Neural cell (in vitro differentiated cells): ENCODE data around the gene RBKS. TPM values are rescaled to one million over a fixed set of nuclear protein-coding genes. Genes with fewer than 3 reads are reported as not detected.

Source experiments
- H2AFZ ChIP-seq: fragments of 200-600, 300-800 bp; sonication (generic), shearing (Covaris generic); 2 replicates; pipeline ENCODE4 v1.6.0; 2014; ENCODE audit warnings: low read depth, mild to moderate bottlenecking, antibody characterized with exemption, low read length, moderate library complexity
- H3F3A ChIP-seq: fragments of 200-600 bp; shearing (Covaris generic); 2 replicates; pipeline ENCODE4 v1.6.1; 2016; ENCODE audit warnings: mild to moderate bottlenecking, moderate library complexity, mixed read lengths, antibody characterized with exemption, low read length; ENCODE audit not compliant: insufficient read depth, poor library complexity, severe bottlenecking
- H3K27ac ChIP-seq: fragments of 200-600, 300-800 bp; sonication (generic), shearing (Covaris generic); 2 replicates; pipeline ENCODE4 v1.5.1; 2014; ENCODE audit warnings: mild to moderate bottlenecking, low read length, moderate library complexity
- H3K27me3 ChIP-seq: fragments of 300-800, 200-600 bp; sonication (generic), shearing (Covaris generic); 2 replicates; pipeline ENCODE4 v1.6.0; 2014; ENCODE audit warnings: mild to moderate bottlenecking, low read depth, low read length, moderate library complexity; ENCODE audit not compliant: insufficient read depth
- H3K36me3 ChIP-seq: fragments of 300-800, 200-600 bp; sonication (generic), shearing (Covaris generic); 2 replicates; pipeline ENCODE4 v1.5.1; 2014; ENCODE audit warnings: mild to moderate bottlenecking, antibody characterized with exemption, low read length, moderate library complexity; ENCODE audit not compliant: insufficient read depth
- H3K4me2 ChIP-seq: fragments of 300-800, 200-600 bp; sonication (generic), shearing (Covaris generic); 2 replicates; pipeline ENCODE4 v1.6.0; 2014; ENCODE audit warnings: mild to moderate bottlenecking, low read length
- H3K4me3 ChIP-seq: fragments of 300-800, 200-600 bp; sonication (generic), shearing (Covaris generic); 2 replicates; pipeline ENCODE4 v1.5.1; 2014; ENCODE audit warnings: mild to moderate bottlenecking, low read length, moderate library complexity
- H3K79me2 ChIP-seq: fragments of 200-600 bp; shearing (Covaris generic); replicated peaks from 2 replicates; pipeline ENCODE4 v1.6.0; 2014; ENCODE audit warnings: mild to moderate bottlenecking, low read length, moderate library complexity; ENCODE audit not compliant: insufficient read depth
- H3K9ac ChIP-seq: fragments of 300-800, 200-600 bp; sonication (generic), shearing (Covaris generic); 2 replicates; pipeline ENCODE4 v1.6.1; 2016; ENCODE audit warnings: mild to moderate bottlenecking, low read length, mixed read lengths
- H3K9me2 ChIP-seq: fragments of 200-600 bp; shearing (Covaris generic); 2 replicates; pipeline ENCODE4 v1.6.1; 2016; ENCODE audit warnings: mild to moderate bottlenecking, low read length, mixed read lengths; ENCODE audit not compliant: insufficient read depth
- H3K9me3 ChIP-seq: fragments of 200-600, 300-800 bp; sonication (generic), shearing (Covaris generic); 2 replicates; pipeline ENCODE4 v1.6.1; 2016; ENCODE audit warnings: mild to moderate bottlenecking, mixed run types, low read length, moderate library complexity, mixed read lengths
- H4K20me1 ChIP-seq: fragments of 200-600 bp; shearing (Covaris generic); 2 replicates; pipeline ENCODE4 v1.6.1; 2016; ENCODE audit warnings: mild to moderate bottlenecking, mixed run types; ENCODE audit not compliant: insufficient read depth
- CTCF ChIP-seq: fragments of 450-650 bp; IDR thresholded peaks from 2 replicates; pipeline ENCODE4 v1.5.1; 2014; ENCODE audit warnings: antibody characterized with exemption, mild to moderate bottlenecking, moderate library complexity; ENCODE audit not compliant: poor library complexity, severe bottlenecking
- EP300 ChIP-seq: fragments of 450-650 bp; conservative IDR thresholded peaks from 2 replicates; pipeline ENCODE4 v1.6.1; 2014; ENCODE audit warnings: antibody characterized with exemption, mild to moderate bottlenecking, moderate library complexity; ENCODE audit not compliant: poor library complexity, severe bottlenecking
- EZH2 ChIP-seq: fragments of 200-600, 300-800 bp; shearing (Covaris generic), sonication (generic); IDR thresholded peaks from 2 replicates; pipeline ENCODE4 v1.6.1; 2014; ENCODE audit warnings: antibody characterized with exemption, low read length, borderline replicate concordance, mild to moderate bottlenecking; ENCODE audit not compliant: insufficient read depth, poor library complexity, severe bottlenecking
- MXI1 ChIP-seq: fragments of 450-650 bp; conservative IDR thresholded peaks from 2 replicates; pipeline ENCODE4 v1.6.1; 2014; ENCODE audit warnings: antibody characterized with exemption, mild to moderate bottlenecking; ENCODE audit not compliant: poor library complexity, severe bottlenecking
- POLR2AphosphoS5 ChIP-seq: IDR thresholded peaks from 2 replicates; pipeline ENCODE4 v1.6.1; 2012
- RAD21 ChIP-seq: fragments of 450-650 bp; conservative IDR thresholded peaks from 2 replicates; pipeline ENCODE4 v1.6.1; 2014; ENCODE audit warnings: antibody characterized with exemption, mild to moderate bottlenecking, moderate library complexity
- REST ChIP-seq: IDR thresholded peaks from 2 replicates; pipeline ENCODE4 v1.6.1; 2012; ENCODE audit warnings: borderline replicate concordance
- SMC3 ChIP-seq: fragments of 450-650 bp; conservative IDR thresholded peaks from 2 replicates; pipeline ENCODE4 v1.6.1; 2014; ENCODE audit warnings: antibody characterized with exemption, mild to moderate bottlenecking, moderate library complexity; ENCODE audit not compliant: poor library complexity
- TAF1 ChIP-seq: IDR thresholded peaks from 2 replicates; pipeline ENCODE4 v1.6.1; 2012; ENCODE audit warnings: low read depth
- polyA plus RNA-seq: library from polyadenylated mRNA; depleted of rRNA; stranded (reverse); fragments of >200 nt; gene quantifications from 2 replicates; pipeline ENCODE4 v1.2.3, GENCODE V29; 2014

RBKS gene
- polyA plus RNA-seq, 1 donor from 2014 or later, result 5.4 TPM

GRCh38 chr2:27805180-27805579 is 85.0 kb downstream of the RBKS start:
- TF ChIP-seq CTCF, result no peak
- Histone ChIP-seq H3F3A (no peaks in the 10 kb centered on the region), H3K4me2 (no peak overlapping the region), H2AFZ (no peak overlapping the region), H3K9ac (no peak overlapping the region), H3K79me2 (no peaks in the 10 kb centered on the region), H3K4me3 (no peak overlapping the region), H3K27ac (no peak overlapping the region), H3K27me3 (no peaks in the 10 kb centered on the region), H4K20me1 (no peaks in the 10 kb centered on the region), H3K36me3 (no peaks in the 10 kb centered on the region), H3K9me2 (no peaks in the 10 kb centered on the region), H3K9me3 (no peaks in the 10 kb centered on the region)

GRCh38 chr2:27804146-27804545 is 86.0 kb downstream of the RBKS start:
- no peak overlapping the region for H2AFZ ChIP-seq

More at GRCh38 chr2:27804146-27804545, 86.0 kb downstream of the RBKS start:
- Histone ChIP-seq H3K36me3 (no peaks in the 10 kb centered on the region), H3K9me2 (no peaks in the 10 kb centered on the region), H3K9me3 (no peaks in the 10 kb centered on the region), H3K79me2 (no peaks in the 10 kb centered on the region), H3K27ac (no peak overlapping the region), H3K9ac (no peak overlapping the region), H3K4me2 (no peak overlapping the region), H4K20me1 (no peaks in the 10 kb centered on the region), H3F3A (no peaks in the 10 kb centered on the region), H3K4me3 (no peak overlapping the region), H3K27me3 (no peaks in the 10 kb centered on the region)
- TF ChIP-seq EZH2 (no peak), MXI1 (no peak), REST (no peak), TAF1 (no peak), SMC3 (no peak), POLR2AphosphoS5 (no peak), CTCF (no peak), EP300 (no peak), RAD21 (no peak)
